GM19467 (cell line): Measurements from ENCODE around the gene PCDHGA10.
"Not testable (repeated sequence)": the region's sequence is repeated elsewhere in the genome, so short reads cannot be mapped to it uniquely, and the experiment has no call there.

ENCODE experiments used
- ATAC-seq: cut with Tn5 transposase; IDR thresholded peaks from one replicate; pipeline ENCODE4 v1.9.1; 2021; ENCODE audit warnings: mild to moderate bottlenecking, moderate library complexity; ENCODE audit not compliant: unreplicated experiment

Gene PCDHGA10

DNA sequence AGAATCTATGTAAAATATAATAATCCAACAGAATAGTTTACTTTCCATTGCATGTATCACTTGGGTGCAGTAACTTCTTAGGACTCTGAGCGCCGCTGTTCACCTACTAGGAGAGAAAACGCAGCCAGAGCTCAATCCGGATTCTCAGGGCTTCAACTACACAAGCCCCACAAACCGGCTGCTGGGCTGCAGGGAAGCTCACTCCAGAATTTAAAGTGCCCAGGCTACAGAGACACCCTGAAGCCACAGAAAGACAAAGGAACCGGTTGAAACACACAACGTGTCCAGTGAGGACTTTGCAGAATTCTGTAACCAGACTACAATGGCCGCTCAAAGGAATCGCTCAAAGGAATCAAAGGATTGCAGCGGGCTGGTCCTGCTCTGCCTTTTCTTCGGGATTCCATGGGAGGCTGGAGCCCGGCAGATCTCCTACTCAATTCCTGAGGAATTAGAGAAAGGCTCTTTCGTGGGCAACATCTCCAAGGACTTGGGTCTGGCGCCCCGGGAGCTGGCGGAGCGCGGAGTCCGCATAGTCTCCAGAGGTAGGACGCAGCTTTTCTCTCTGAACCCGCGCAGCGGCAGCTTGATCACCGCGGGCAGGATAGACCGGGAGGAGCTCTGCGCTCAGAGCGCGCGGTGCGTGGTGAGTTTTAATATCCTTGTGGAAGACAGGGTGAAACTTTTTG is at the start of gene PCDHGA10:
TSS of gene PCDHGA10 (plus strand) at position 134 of the 686 bp plus-strand sequence. CDS start at position 323, 189 bp downstream.
- ATAC-seq, result peak; percentile 66

DNA sequence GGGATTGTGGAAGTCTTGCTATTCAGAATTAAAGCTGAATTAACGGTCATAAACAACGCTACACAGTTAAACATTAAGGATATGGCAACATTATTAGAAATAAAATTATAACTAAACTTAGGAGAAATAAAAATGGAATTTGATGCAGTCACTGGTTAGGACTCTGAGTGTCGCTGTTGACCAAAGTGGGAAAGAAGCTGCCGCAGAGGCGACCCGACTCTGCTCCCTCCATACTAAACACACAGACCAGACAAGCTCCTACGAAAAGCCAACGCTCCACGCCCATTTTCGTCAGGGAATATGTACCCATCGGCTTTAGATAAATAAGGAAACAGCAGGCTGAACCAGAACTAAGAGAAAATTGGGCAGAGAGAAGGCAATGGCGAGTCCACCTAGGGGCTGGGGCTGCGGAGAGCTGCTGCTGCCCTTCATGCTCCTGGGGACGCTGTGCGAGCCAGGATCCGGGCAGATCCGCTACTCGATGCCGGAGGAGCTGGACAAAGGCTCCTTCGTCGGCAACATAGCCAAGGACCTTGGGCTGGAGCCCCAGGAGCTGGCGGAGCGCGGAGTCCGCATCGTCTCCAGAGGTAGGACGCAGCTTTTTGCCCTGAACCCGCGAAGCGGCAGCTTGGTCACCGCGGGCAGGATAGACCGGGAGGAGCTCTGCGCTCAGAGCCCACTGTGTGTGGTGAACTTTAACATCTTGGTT is 48.7 kb upstream of the PCDHGA10 start, which contains the start of gene PCDHGA5:
TSS of gene PCDHGA5 (plus strand) at position 211 of the 709 bp plus-strand sequence. CDS start at position 380, 169 bp downstream.
- no peak for ATAC-seq

DNA sequence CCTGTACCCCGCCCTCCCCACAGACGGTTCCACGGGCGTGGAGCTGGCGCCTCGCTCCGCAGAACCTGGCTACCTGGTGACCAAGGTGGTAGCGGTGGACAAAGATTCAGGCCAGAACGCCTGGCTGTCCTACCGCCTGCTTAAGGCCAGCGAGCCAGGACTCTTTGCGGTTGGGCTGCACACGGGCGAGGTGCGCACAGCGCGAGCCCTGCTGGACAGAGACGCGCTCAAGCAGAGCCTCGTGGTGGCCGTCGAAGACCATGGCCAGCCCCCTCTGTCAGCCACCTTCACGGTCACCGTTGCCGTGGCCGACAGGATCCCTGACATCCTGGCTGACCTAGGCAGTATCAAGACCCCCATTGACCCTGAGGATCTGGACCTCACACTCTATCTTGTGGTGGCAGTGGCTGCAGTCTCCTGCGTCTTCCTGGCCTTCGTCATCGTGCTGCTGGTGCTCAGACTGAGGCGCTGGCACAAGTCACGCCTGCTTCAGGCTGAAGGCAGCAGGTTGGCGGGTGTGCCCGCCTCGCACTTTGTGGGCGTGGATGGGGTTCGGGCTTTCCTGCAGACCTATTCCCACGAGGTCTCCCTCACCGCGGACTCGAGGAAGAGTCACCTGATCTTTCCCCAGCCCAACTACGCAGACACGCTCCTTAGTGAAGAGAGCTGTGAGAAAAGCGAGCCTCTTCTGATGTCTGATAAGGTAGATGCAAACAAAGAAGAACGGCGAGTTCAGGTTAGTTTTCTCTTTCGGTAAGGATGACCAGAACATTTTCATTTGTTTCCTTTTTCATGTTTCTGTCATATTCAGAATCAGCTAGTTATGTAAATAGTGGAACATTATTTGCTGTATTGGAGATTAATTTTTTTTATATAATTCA is 46.5 kb upstream of the PCDHGA10 start:
- no peak for ATAC-seq

DNA sequence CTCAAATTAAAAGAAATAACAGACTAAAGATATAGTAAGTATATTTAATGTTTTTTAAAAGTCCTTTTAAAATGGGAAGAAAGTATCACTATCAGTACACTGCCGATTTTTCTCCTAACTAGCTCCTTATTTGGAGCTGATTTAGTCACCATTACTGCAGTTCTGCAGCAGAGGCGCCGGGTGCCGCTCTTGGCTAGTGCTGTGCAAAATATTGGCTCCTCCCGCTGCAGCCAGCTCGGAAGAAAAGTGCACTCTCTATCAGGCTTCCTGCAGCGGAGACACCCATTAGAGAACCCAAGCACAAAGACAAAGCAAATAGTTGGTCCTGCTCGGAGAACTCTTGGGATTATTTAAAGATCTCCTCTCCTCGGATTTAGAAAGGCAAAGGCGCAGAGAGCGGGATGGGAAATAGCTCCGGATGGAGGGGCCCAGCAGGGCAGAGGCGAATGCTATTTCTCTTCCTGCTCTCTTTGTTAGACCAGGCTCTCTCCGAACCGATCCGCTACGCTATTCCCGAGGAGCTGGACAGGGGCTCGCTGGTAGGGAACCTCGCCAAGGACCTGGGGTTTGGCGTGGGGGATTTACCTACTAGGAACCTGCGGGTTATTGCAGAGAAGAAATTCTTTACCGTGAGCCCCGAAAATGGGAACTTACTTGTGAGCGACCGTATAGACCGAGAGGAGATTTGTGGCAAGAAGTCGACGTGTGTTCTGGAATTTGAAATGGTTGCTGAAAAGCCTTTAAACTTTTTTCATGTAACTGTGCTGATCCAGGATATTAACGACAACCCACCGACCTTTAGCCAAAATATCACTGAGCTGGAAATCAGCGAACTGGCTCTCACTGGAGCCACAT is 42.6 kb upstream of the PCDHGA10 start, which contains the start of gene PCDHGB3:
TSS of gene PCDHGB3 (plus strand) at position 249 of the 855 bp plus-strand sequence. CDS start at position 402, 153 bp downstream.
- ATAC-seq, result peak; percentile 58

DNA sequence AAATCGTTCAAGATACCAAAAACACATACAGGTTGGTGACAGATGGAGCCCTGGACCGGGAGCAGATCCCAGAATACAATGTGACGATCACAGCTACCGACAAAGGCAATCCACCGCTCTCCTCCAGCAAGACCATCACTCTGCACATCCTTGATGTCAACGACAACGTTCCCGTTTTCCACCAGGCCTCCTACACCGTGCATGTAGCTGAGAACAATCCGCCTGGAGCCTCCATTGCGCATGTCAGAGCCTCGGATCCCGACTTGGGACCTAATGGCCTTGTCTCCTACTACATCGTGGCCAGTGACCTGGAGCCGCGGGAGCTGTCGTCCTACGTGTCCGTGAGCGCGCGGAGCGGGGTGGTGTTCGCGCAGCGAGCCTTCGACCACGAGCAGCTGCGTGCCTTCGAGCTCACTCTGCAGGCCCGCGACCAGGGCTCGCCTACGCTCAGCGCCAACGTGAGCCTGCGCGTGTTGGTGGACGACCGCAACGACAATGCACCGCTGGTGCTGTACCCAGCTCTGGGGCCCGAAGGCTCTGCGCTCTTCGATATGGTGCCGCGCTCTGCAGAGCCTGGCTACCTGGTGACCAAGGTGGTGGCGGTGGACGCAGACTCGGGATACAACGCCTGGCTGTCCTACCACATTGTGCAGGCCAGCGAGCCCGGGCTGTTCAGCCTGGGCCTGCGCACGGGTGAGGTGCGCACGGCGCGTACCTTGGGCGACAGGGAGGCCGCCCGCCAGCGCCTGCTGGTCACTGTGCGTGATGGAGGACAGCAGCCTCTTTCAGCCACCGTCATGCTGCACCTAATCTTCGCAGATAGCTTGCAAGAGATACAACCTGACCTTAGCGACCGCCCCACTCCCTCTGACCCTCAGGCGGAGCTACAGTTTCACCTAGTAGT is 41.0 kb upstream of the PCDHGA10 start:
- no peak for ATAC-seq

DNA sequence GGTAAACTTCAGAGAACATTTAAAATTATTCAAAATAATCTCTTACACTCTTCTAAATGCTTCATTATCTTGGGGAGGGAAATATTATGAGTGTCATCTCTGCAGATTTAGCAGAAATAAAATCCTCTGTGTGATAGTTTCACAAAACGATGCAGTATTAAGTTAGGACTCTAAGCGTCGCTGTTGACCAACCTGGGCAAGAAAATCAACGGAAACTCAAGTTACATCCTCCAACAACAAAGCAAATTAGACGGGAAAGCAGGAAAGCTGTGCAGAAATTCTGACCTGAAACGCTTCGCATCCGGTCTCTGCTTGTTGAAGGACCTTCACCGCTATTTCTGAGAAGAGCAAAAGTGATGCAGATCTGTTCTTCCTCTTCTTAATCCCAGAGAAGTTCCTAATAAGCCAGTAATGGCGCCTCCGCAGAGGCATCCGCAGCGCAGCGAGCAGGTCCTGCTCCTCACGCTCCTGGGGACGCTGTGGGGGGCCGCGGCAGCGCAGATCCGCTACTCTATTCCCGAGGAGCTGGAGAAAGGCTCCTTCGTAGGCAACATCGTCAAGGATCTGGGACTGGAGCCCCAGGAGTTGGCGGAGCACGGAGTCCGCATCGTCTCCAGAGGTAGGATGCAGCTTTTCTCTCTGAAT is 39.0 kb upstream of the PCDHGA10 start, which contains the start of gene PCDHGA6:
TSS of gene PCDHGA6 (plus strand) at position 219 of the 645 bp plus-strand sequence. CDS start at position 412, 193 bp downstream.
- ATAC-seq, result no peak

DNA sequence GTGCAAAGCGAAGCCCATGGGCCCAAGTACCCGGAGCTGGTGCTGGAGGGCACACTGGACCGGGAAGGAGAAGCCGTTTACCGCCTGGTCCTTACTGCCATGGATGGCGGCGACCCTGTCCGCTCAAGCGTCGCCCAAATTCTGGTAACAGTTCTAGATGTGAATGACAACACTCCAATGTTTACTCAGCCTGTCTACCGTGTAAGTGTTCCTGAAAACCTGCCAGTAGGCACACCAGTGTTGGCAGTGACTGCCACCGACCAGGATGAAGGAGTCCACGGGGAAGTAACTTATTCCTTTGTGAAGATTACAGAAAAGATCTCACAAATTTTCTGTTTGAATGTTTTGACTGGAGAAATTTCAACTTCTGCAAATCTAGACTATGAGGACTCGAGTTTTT is 38.2 kb upstream of the PCDHGA10 start:
- no peak for ATAC-seq

DNA sequence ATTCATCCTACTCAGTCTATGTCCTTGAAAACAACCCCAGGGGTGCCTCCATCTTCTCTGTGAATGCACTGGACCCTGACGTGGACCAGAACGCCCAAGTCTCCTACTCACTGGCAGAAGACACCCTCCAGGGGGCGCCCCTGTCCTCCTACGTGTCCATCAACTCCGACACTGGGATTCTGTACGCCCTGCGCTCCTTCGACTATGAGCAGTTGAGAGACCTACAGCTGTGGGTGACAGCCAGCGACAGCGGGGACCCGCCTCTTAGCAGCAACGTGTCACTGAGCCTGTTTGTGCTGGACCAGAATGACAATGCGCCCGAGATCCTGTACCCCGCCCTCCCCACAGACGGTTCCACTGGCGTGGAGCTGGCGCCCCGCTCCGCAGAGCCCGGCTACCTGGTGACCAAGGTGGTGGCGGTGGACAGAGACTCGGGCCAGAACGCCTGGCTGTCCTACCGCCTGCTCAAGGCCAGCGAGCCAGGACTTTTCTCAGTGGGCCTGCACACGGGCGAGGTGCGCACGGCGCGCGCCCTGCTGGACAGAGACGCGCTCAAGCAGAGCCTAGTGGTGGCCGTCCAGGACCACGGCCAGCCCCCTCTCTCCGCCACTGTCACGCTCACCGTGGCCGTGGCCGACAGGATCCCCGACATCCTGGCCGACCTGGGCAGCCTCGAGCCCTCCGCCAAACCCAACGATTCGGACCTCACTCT is 37.2 kb upstream of the PCDHGA10 start:
- not testable (repeated sequence) for ATAC-seq

DNA sequence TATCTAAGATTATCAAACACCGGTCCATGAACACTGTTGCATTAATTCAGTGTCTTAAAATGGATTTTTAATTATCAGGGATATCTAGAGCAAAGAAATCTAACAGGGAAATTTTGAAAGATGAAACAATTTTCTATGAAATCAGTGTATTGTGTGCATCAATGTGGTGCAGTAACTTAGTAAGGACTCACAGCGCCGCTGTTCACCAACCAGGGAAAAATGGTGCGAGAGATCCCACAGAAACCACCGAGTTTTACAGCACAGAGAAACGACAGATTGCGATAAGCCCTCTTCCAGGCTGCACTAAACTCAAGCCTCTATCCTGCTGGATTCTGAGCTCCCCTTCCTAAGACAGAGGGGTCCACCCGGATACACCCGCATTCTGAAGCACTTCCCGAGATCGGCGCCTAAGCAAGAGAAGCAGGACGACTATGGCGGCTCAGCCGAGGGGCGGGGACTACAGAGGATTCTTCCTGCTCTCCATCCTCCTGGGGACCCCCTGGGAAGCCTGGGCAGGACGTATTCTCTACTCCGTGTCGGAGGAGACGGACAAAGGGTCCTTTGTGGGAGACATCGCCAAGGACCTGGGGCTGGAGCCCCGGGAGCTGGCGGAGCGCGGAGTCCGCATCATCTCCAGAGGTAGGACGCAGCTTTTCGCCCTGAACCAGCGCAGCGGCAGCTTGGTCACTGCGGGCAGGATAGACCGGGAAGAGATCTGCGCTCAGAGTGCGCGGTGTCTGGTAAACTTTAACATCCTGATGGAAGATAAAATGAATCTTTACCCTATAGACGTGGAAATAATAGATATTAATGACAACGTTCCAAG is 30.1 kb upstream of the PCDHGA10 start, which contains the start of gene PCDHGA7:
TSS of gene PCDHGA7 (plus strand) at position 274 of the 826 bp plus-strand sequence. CDS start at position 432, 158 bp downstream.
- no peak for ATAC-seq

DNA sequence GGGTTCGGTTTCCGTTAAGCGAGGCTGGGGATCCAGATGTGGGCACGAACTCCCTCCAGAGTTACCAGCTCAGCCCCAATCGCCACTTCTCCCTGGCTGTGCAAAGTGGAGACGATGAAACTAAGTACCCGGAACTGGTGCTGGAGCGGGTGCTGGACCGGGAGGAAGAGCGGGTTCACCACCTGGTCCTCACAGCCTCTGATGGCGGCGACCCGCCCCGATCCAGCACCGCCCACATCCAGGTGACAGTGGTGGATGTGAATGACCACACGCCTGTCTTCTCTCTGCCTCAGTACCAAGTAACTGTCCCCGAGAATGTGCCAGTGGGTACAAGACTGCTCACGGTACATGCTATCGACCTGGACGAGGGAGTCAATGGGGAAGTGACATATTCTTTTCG is 29.4 kb upstream of the PCDHGA10 start:
- ATAC-seq, result no peak

DNA sequence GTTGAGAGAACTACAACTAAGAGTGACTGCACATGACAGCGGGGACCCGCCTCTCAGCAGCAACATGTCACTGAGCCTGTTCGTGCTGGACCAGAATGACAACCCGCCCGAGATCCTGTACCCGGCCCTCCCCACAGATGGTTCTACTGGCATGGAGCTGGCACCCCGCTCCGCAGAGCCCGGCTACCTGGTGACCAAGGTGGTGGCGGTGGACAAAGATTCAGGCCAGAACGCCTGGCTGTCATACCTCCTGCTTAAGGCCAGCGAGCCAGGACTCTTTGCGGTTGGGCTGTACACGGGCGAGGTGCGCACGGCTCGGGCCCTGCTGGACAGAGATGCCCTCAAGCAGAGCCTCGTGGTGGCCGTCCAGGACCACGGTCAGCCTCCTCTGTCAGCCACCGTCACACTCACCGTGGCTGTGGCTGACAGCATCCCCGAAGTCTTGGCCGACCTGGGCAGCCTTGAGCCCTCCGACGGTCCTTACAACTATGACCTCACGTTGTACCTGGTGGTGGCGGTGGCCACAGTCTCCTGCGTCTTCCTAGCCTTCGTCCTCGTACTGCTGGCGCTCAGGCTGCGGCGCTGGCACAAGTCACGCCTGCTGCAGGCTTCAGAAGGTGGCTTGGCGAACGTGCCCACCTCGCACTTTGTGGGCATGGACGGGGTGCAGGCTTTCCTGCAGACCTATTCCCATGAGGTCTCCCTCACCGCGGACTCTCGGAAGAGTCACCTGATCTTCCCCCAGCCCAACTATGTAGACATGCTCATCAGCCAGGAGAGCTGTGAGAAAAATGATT is 28.1 kb upstream of the PCDHGA10 start:
- ATAC-seq, result no peak

DNA sequence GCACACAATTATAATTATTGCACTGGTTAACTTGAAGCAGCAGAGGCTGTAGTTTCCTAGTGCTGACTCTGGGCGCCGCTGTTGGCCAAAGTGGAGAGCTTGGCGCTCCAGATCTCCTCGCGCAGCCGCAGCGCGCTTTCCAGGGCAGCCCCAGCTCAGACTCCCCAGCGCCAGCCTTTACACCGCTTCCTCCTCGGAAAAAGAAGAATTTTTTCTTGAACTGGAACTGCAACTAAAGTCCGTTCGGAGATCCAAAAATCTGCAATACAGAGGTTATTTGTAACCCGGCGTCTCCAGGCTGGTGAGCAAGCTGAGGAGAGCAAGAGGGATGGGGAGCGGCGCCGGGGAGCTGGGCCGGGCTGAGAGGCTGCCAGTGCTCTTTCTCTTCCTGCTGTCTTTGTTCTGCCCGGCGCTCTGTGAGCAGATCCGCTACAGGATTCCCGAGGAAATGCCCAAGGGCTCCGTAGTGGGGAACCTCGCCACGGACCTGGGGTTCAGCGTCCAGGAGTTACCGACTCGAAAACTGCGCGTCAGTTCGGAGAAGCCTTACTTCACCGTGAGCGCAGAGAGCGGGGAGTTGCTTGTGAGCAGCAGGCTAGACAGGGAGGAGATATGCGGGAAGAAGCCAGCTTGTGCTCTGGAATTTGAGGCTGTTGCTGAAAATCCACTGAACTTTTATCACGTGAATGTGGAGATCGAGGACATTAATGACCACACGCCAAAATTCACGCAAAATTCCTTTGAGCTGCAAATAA is 25.1 kb upstream of the PCDHGA10 start, which contains the start of gene PCDHGB4:
TSS of gene PCDHGB4 (plus strand) at position 142 of the 755 bp plus-strand sequence. CDS start at position 329, 187 bp downstream.
- ATAC-seq, result not testable (repeated sequence)

DNA sequence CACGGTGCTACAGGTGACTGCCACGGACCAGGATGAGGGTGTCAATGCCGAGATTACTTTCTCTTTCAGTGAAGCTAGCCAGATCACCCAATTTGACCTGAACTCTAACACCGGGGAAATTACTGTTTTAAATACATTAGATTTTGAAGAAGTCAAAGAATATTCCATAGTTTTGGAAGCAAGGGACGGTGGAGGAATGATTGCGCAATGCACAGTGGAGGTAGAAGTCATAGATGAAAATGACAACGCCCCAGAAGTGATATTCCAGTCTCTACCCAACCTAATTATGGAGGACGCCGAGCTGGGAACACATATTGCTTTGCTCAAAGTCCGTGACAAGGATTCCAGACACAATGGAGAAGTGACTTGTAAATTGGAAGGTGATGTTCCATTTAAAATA is 24.1 kb upstream of the PCDHGA10 start:
- ATAC-seq, result no peak

DNA sequence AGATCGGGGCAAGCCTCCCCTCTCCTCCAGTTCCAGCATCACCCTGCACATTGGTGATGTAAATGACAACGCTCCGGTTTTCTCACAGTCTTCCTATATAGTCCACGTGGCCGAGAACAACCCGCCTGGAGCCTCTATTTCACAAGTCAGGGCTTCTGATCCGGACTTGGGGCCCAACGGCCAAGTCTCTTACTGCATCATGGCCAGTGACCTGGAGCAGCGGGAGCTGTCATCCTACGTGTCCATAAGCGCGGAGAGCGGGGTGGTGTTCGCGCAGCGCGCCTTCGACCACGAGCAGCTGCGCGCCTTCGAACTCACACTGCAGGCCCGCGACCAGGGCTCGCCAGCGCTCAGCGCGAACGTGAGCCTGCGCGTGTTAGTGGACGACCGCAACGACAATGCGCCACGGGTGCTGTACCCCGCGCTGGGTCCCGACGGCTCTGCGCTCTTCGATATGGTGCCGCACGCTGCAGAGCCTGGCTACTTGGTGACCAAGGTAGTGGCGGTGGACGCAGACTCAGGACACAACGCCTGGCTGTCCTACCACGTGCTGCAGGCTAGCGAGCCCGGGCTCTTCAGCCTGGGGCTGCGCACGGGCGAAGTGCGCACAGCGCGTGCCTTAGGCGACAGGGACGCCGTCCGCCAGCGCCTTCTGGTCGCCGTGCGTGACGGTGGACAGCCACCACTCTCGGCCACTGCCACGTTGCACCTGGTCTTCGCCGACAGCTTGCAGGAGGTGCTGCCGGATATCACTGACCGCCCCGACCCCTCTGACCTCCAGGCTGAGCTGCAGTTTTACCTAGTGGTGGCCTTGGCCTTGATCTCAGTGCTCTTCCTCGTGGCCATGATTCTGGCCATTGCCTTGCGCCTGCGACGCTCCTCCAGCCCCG is 23.4 kb upstream of the PCDHGA10 start:
- ATAC-seq, result no peak
